RWPE2 (cell line): ENCODE results near the gene EPC2.

Source experiments
- ATAC-seq: fragments of 200-7000 bp; cut with Tn5 transposase; 3 replicates; pipeline ENCODE4 v1.9.1; 2021; ENCODE audit warnings: low read depth
- DNase-seq: peaks from one replicate; pipeline ENCODE4 v3.0.0-alpha.2; 2020; ENCODE audit warnings: low spot score
- H3K27ac ChIP-seq: fragments of 450-650 bp; 2 replicates; pipeline ENCODE4 v1.5.1; 2017; ENCODE audit warnings: mild to moderate bottlenecking; ENCODE audit not compliant: poor library complexity, severe bottlenecking
- H3K27me3 ChIP-seq: fragments of 250-450 bp; sonication (Bioruptor Pico); 2 replicates; pipeline ENCODE4 v1.5.1; 2021; ENCODE audit warnings: mild to moderate bottlenecking, moderate library complexity; ENCODE audit not compliant: insufficient read depth, poor library complexity, severe bottlenecking
- H3K36me3 ChIP-seq: fragments of 250-450 bp; sonication (Bioruptor Pico); 2 replicates; pipeline ENCODE4 v1.5.1; 2020; ENCODE audit warnings: low read depth, mild to moderate bottlenecking, moderate library complexity
- H3K4me1 ChIP-seq: fragments of 250-450 bp; sonication (Bioruptor Pico); 2 replicates; pipeline ENCODE4 v1.5.1; 2021; ENCODE audit warnings: mild to moderate bottlenecking, moderate library complexity; ENCODE audit not compliant: insufficient read depth, poor library complexity, severe bottlenecking
- H3K4me3 ChIP-seq: fragments of 250-450 bp; sonication (Bioruptor Pico); 2 replicates; pipeline ENCODE4 v1.5.1; 2021; ENCODE audit warnings: mild to moderate bottlenecking, moderate library complexity; ENCODE audit not compliant: severe bottlenecking
- H3K9me3 ChIP-seq: fragments of 250-450 bp; sonication (Bioruptor Pico); 2 replicates; pipeline ENCODE4 v1.5.1; 2021; ENCODE audit warnings: mild to moderate bottlenecking, moderate library complexity; ENCODE audit not compliant: severe bottlenecking
- TF ChIP-seq, protein P1 (sequence below): fragments of 450-650 bp; IDR thresholded peaks from one replicate; pipeline ENCODE4 v1.5.1; 2017; ENCODE audit warnings: mild to moderate bottlenecking, moderate library complexity; ENCODE audit not compliant: poor library complexity, severe bottlenecking

The EPC2 gene

DNA sequence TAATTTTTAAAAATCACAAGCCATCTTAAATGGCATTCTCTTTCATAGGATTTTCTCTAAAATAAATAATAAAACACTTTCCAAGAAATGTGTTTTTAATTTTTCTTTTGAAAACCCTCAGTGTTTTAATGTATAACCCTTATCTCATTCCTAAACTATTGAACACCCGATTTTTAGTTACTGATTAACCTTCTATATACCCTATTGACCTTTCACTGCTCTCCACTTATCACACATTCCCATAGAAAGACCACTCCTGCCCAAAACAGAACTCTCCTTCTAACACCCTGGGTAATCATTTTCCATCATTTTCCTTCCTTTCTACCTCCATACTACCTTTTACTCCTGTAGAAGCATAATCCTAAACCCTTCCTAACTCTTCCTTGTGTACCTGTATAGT, 102.4 kb downstream of the EPC2 start:
- DNase-seq (no peak), ATAC-seq (no peak)
- TF ChIP-seq, protein P1, sequence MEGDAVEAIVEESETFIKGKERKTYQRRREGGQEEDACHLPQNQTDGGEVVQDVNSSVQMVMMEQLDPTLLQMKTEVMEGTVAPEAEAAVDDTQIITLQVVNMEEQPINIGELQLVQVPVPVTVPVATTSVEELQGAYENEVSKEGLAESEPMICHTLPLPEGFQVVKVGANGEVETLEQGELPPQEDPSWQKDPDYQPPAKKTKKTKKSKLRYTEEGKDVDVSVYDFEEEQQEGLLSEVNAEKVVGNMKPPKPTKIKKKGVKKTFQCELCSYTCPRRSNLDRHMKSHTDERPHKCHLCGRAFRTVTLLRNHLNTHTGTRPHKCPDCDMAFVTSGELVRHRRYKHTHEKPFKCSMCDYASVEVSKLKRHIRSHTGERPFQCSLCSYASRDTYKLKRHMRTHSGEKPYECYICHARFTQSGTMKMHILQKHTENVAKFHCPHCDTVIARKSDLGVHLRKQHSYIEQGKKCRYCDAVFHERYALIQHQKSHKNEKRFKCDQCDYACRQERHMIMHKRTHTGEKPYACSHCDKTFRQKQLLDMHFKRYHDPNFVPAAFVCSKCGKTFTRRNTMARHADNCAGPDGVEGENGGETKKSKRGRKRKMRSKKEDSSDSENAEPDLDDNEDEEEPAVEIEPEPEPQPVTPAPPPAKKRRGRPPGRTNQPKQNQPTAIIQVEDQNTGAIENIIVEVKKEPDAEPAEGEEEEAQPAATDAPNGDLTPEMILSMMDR = no peak
- Histone ChIP-seq H3K27ac (no peak overlapping the region), H3K36me3 (peaks cover 4% of the 10 kb centered on the region; the same call in 1 of the 2 replicates), H3K27me3 (no peaks in the 10 kb centered on the region), H3K4me3 (no peak overlapping the region), H3K9me3 (no peaks in the 10 kb centered on the region), H3K4me1 (no peaks in the 10 kb centered on the region)

DNA sequence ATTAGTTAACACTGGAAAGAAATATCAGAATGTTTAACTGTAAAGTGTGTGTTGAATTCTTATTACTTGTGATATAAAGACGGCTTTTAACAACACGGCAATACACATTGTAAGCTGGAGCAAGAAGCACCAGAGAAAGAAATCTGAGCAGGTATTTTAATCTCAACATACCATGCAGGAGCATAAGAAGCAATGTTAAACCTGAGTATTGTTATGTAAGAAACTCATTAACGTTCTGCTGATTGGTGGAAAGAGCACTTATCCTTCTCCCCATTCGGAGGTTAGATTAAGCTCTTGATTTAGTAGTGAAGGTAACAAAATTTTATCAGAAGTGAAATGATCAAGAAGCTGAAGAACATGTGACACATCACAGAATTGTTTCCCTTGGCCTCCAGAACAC, 107.4 kb downstream of the EPC2 start:
- Histone ChIP-seq H3K9me3 (no peaks in the 10 kb centered on the region), H3K36me3 (peaks cover 10% of the 10 kb centered on the region), H3K4me3 (no peak overlapping the region), H3K27ac (no peak overlapping the region), H3K27me3 (no peaks in the 10 kb centered on the region), H3K4me1 (peaks cover 12% of the 10 kb centered on the region)
- TF ChIP-seq, protein P1 = no peak
- no peak for DNase-seq
- ATAC-seq = no peak

DNA sequence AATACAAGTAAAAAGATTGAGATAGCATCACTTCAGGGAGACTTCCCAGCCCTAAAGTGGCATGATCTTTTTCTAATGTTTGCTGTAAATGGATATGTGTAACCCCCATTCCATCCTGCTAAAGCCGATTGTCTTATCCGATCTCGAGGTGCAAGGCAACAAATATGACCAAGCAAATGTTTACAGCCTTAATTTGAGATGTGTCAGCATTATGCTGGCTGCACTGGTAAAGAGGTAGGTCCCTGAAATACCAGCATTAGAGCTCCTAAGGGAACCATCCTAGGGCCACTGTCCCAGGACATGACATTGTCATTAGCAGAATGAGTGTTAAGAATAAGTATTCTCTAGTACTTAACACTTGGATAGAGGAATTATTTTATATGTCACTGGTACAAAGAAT, 108.4 kb downstream of the EPC2 start:
- DNase-seq (no peak), ATAC-seq (no peak)
- TF ChIP-seq, protein P1 = no peak
- Histone ChIP-seq H3K4me1 (peaks cover 15% of the 10 kb centered on the region), H3K9me3 (no peaks in the 10 kb centered on the region), H3K27me3 (no peaks in the 10 kb centered on the region), H3K36me3 (peaks cover 10% of the 10 kb centered on the region), H3K4me3 (no peak overlapping the region), H3K27ac (no peak overlapping the region)

DNA sequence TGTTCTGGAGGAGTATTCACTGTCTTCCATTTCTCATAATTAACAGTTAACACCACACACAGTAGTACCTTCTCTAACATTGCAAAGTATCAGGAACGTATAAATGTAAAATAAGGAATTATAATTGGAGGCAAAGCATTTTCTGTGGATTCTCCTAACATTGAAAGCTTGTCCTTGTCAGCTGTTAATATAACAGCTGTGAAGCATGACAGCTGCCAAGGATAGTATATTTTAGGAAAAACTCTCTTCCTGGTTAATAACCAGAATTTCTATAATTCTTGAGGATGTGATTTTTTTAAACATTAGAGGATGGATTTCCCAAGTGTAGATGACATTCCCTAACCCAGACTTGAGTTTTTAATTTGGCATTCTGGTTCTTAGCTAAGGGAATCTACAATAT, 110.3 kb downstream of the EPC2 start:
- DNase-seq (no peak), ATAC-seq (no peak)
- peaks cover 6% of the 10 kb centered on the region for H3K36me3 ChIP-seq

DNA sequence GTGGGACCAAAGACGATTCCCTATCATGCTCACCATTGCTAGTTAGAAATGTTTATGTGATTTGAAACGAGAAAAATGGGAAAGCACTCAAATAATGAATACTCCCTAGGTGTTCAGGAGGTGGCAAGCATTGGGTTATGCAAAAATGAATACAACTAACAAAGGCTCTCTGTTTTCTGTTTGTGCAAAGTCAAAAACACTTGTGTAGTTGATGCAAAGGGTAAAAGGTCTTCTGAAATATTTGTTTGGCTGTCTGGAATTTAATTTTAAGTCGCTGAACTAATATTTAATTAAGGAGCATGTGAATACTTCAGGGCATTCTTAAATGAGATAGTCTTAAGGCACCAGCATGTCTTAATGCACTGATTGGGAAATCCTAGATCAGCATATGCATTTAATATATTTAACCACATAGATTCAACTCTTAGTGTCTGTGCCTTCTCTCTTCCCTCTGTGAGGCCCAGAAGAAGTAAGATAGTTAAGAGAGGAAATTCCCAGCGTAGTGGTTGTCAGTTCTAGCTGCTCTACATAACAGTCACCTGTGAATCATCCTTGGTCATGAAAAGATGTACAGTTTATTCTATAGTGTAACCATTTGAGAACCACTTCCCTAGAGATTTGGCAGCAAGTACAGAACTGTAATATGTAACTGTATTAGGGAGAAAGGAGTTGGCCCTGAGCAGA, 111.9 kb downstream of the EPC2 start:
- H3K4me1 ChIP-seq = peaks cover 15% of the 10 kb centered on the region
- H3K4me3 ChIP-seq = no peak overlapping the region
- TF ChIP-seq, protein P1 = no peak
- no peak for DNase-seq
- peak; percentile 99 for ATAC-seq
- H3K9me3 ChIP-seq = no peaks in the 10 kb centered on the region
- peaks cover 6% of the 10 kb centered on the region for H3K36me3 ChIP-seq
- no peaks in the 10 kb centered on the region for H3K27me3 ChIP-seq
- peak overlapping the region; percentile 43 for H3K27ac ChIP-seq

More for the DNA sequence above, 110.3 kb downstream of the EPC2 start:
- Histone ChIP-seq H3K27me3 (no peaks in the 10 kb centered on the region), H3K4me3 (no peak overlapping the region), H3K4me1 (peaks cover 15% of the 10 kb centered on the region), H3K27ac (no peak overlapping the region), H3K9me3 (no peaks in the 10 kb centered on the region)
- TF ChIP-seq, protein P1 = no peak
